GM21381 (cell line): ENCODE data around the gene TMEM100.

ENCODE experiments used
- ATAC-seq: cut with Tn5 transposase; IDR thresholded peaks from one replicate; pipeline ENCODE4 v1.9.1; 2021; ENCODE audit warnings: mild to moderate bottlenecking, moderate library complexity; ENCODE audit not compliant: unreplicated experiment

TMEM100 gene

GRCh38 chr17:55722742-55723487, at the start of gene TMEM100:
Gene TMEM100 (minus strand): TSS chr17:55722864. CDS start chr17:55721070, 1,794 bp downstream.
- ATAC-seq: no peak

GRCh38 chr17:55772086-55772485, 49.4 kb upstream of the TMEM100 start:
- ATAC-seq: no peak

GRCh38 chr17:55770196-55770870, 47.7 kb upstream of the TMEM100 start:
- no peak for ATAC-seq

GRCh38 chr17:55769625-55770000, 46.9 kb upstream of the TMEM100 start:
- no peak for ATAC-seq

GRCh38 chr17:55768936-55769624, 46.4 kb upstream of the TMEM100 start:
- ATAC-seq: no peak

GRCh38 chr17:55765472-55765871, 42.8 kb upstream of the TMEM100 start:
- no peak for ATAC-seq

- ATAC-seq: no peak
Observed at GRCh38 chr17:55764610-55765009, 41.9 kb upstream of the TMEM100 start.

GRCh38 chr17:55763856-55764255, 41.2 kb upstream of the TMEM100 start:
- ATAC-seq: no peak

GRCh38 chr17:55762086-55762858, 39.6 kb upstream of the TMEM100 start:
- ATAC-seq: no peak

- no peak for ATAC-seq
Observed at GRCh38 chr17:55760643-55761355, 38.1 kb upstream of the TMEM100 start.

GRCh38 chr17:55758171-55758570, 35.5 kb upstream of the TMEM100 start:
- no peak for ATAC-seq

- ATAC-seq: peak; percentile 54
Observed at GRCh38 chr17:55757659-55758058, 35.0 kb upstream of the TMEM100 start.

- ATAC-seq: no peak
Observed at GRCh38 chr17:55756689-55757088, 34.0 kb upstream of the TMEM100 start.

- no peak for ATAC-seq
Observed at GRCh38 chr17:55751720-55752250, 29.1 kb upstream of the TMEM100 start.

- ATAC-seq: peak; percentile 100
Observed at GRCh38 chr17:55750750-55751657, 28.3 kb upstream of the TMEM100 start, which contains the start of gene PCTP. Gene PCTP (plus strand): TSS chr17:55751051. CDS start chr17:55751104, 53 bp downstream.

- ATAC-seq: no peak
Observed at GRCh38 chr17:55749985-55750384, 27.3 kb upstream of the TMEM100 start.

GRCh38 chr17:55748841-55749240, 26.2 kb upstream of the TMEM100 start:
- no peak for ATAC-seq

- no peak for ATAC-seq
Observed at GRCh38 chr17:55747209-55747608, 24.5 kb upstream of the TMEM100 start.

- ATAC-seq: no peak
Observed at GRCh38 chr17:55746466-55746865, 23.8 kb upstream of the TMEM100 start.
